HepG2 (cell line): ENCODE measurements around the gene UBTF. TPM values are rescaled to one million over a fixed set of nuclear protein-coding genes. Genes with fewer than 3 reads are reported as not detected.

Experiments
- CSRNP1 ChIP-seq: sonication (generic); formaldehyde crosslinking; IDR thresholded peaks from 2 replicates; pipeline ENCODE4 v1.8.1; 2023; ENCODE audit warnings: mild to moderate bottlenecking, missing genetic modification reagents
- CTCF ChIP-seq: sonication (generic); formaldehyde crosslinking; IDR thresholded peaks from 2 replicates; pipeline ENCODE4 v1.5.0; 2020; ENCODE audit warnings: mild to moderate bottlenecking, missing genetic modification reagents, moderate library complexity
- EP300 ChIP-seq, 3 experiments: sonication (generic) in 1 of 3; formaldehyde crosslinking in 1 of 3; IDR thresholded peaks; 2 replicates each; pipeline versions ENCODE4 v1.5.1 to v1.6.1; 2011 to 2020; ENCODE audit warnings: low read depth in 2 of 3, low read length in 2 of 3, borderline replicate concordance in 1 of 3, improper control_type of control experiment in 1 of 3, mild to moderate bottlenecking in 1 of 3, missing genetic modification reagents in 1 of 3, moderate library complexity in 1 of 3
- KAT7 ChIP-seq: IDR thresholded peaks from 2 replicates; pipeline ENCODE4 v1.6.1; 2018; ENCODE audit warnings: borderline replicate concordance, missing compliant biosample characterization
- KDM1A ChIP-seq: IDR thresholded peaks from 2 replicates; pipeline ENCODE4 v1.6.1; 2016; ENCODE audit warnings: missing compliant biosample characterization
- KMT2A ChIP-seq: sonication (generic); formaldehyde crosslinking; IDR thresholded peaks from 2 replicates; pipeline ENCODE4 v1.4.0; 2020; ENCODE audit warnings: missing genetic modification reagents
- MED8 ChIP-seq: sonication (generic); formaldehyde crosslinking; IDR thresholded peaks from 2 replicates; pipeline ENCODE4 v1.8.1; 2023; ENCODE audit warnings: mild to moderate bottlenecking, missing genetic modification reagents; ENCODE audit not compliant: insufficient replicate concordance
- NAIF1 ChIP-seq: sonication (generic); formaldehyde crosslinking; IDR thresholded peaks from 2 replicates; pipeline ENCODE4 v1.5.0; 2020; ENCODE audit warnings: mild to moderate bottlenecking, missing genetic modification reagents, borderline replicate concordance
- NCOR1 ChIP-seq: fragments of 200-600 bp; sonication (generic); IDR thresholded peaks from 2 replicates; pipeline ENCODE4 v1.7.0; 2017; ENCODE audit warnings: antibody characterized with exemption, low read length, borderline replicate concordance
- NFYB ChIP-seq: sonication (generic); formaldehyde crosslinking; IDR thresholded peaks from 2 replicates; pipeline ENCODE4 v1.4.0; 2020; ENCODE audit warnings: missing genetic modification reagents
- POLR2A ChIP-seq, 2 experiments: IDR thresholded peaks; 2 replicates each; pipeline ENCODE4 v1.6.1; 2011; ENCODE audit warnings: low read depth in 2 of 2, low read length in 2 of 2, mild to moderate bottlenecking in 1 of 2, moderate library complexity in 1 of 2; ENCODE audit not compliant: insufficient read depth in 1 of 2
- RCOR2 ChIP-seq: IDR thresholded peaks from 2 replicates; pipeline ENCODE4 v1.6.1; 2016; ENCODE audit warnings: missing biosample characterization, missing genetic modification reagents
- SETDB1 ChIP-seq: sonication (generic); formaldehyde crosslinking; IDR thresholded peaks from 2 replicates; pipeline ENCODE4 v1.5.1; 2020; ENCODE audit warnings: missing genetic modification reagents, mild to moderate bottlenecking, borderline replicate concordance
- SP2 ChIP-seq: sonication (generic); formaldehyde crosslinking; IDR thresholded peaks from 2 replicates; pipeline ENCODE4 v1.5.1; 2020; ENCODE audit warnings: mild to moderate bottlenecking, missing genetic modification reagents
- TCF7L2 ChIP-seq: IDR thresholded peaks from 2 replicates; pipeline ENCODE4 v1.6.1; 2011; ENCODE audit warnings: mild to moderate bottlenecking, low read depth, low read length, moderate library complexity
- XRCC5 ChIP-seq: fragments of 200-400 bp; formaldehyde crosslinking; optimal IDR thresholded peaks from 2 replicates; pipeline ENCODE3; 2017; ENCODE audit warnings: mild to moderate bottlenecking, low read length
- ZBTB7B ChIP-seq: sonication (generic); formaldehyde crosslinking; IDR thresholded peaks from 2 replicates; pipeline ENCODE4 v1.4.0; 2020; ENCODE audit warnings: missing genetic modification reagents
- ZFP82 ChIP-seq: sonication (generic); formaldehyde crosslinking; IDR thresholded peaks from 2 replicates; pipeline ENCODE4 v1.5.1; 2020; ENCODE audit warnings: mild to moderate bottlenecking, missing genetic modification reagents, borderline replicate concordance
- ZFY ChIP-seq: sonication (generic); formaldehyde crosslinking; IDR thresholded peaks from 2 replicates; pipeline ENCODE4 v1.4.0; 2020; ENCODE audit warnings: missing genetic modification reagents
- ZNF350 ChIP-seq: sonication (generic); formaldehyde crosslinking; IDR thresholded peaks from 2 replicates; pipeline ENCODE4 v1.4.0; 2020; ENCODE audit warnings: mild to moderate bottlenecking, low read depth, missing genetic modification reagents, borderline replicate concordance
- ZNF513 ChIP-seq: sonication (generic); formaldehyde crosslinking; conservative IDR thresholded peaks from 2 replicates; pipeline ENCODE4 v1.5.0; 2020; ENCODE audit warnings: missing genetic modification reagents
- ZNF546 ChIP-seq: sonication (generic); formaldehyde crosslinking; conservative IDR thresholded peaks from 2 replicates; pipeline ENCODE4 v1.8.1; 2023; ENCODE audit warnings: mild to moderate bottlenecking, missing genetic modification reagents
- ZNF615 ChIP-seq: sonication (generic); formaldehyde crosslinking; IDR thresholded peaks from 2 replicates; pipeline ENCODE4 v1.5.0; 2020; ENCODE audit warnings: mild to moderate bottlenecking, missing genetic modification reagents, borderline replicate concordance
- ZNF713 ChIP-seq: sonication (generic); formaldehyde crosslinking; IDR thresholded peaks from 2 replicates; pipeline ENCODE4 v1.4.0; 2020; ENCODE audit warnings: mild to moderate bottlenecking, missing genetic modification reagents
- ZNF790 ChIP-seq: sonication (generic); formaldehyde crosslinking; IDR thresholded peaks from 2 replicates; pipeline ENCODE4 v1.8.0; 2022; ENCODE audit warnings: missing genetic modification reagents, mild to moderate bottlenecking, borderline replicate concordance
- ZSCAN9 ChIP-seq: IDR thresholded peaks from 2 replicates; pipeline ENCODE4 v1.6.1; 2016; ENCODE audit warnings: borderline replicate concordance
- polyA plus RNA-seq, 8 experiments: library from polyadenylated mRNA; depleted of rRNA in 3 of 8; stranded (reverse) in 7 of 8; unstranded in 1 of 8; fragments of >200 nt; fragmentation: Illumina TruSeq in 4 of 8; extraction: Trizol in 4 of 8; gene quantifications; 2 replicates each; pipeline versions ENCODE4 v1.2.1 to v1.2.3, GENCODE V29; 2011 to 2016; ENCODE audit warnings: low read depth in 4 of 8, missing spikeins in 1 of 8, mixed read lengths in 1 of 8; ENCODE audit not compliant: insufficient read depth in 1 of 8
- total RNA-seq, 5 experiments: library from RNA; depleted of rRNA; stranded (reverse); fragments of >200 nt; fragmentation: Illumina TruSeq; extraction: Trizol; gene quantifications; 2 replicates each; pipeline ENCODE4 v1.2.3, GENCODE V29; 2016; ENCODE audit warnings: low read depth in 1 of 5

Gene UBTF
- total and polyA plus RNA-seq, 2 of the 13 experiments (the other 11 are each of a cell fraction or from before 2014, with no cell fraction given), result 15.2 to 60.9 TPM

- TF ChIP-seq CTCF, result peak; percentile 16; the same call in 1 of the 2 replicates
- TF ChIP-seq NCOR1, result no peak; the same call in 1 of the 2 replicates
- peak; percentile 88 for TF ChIP-seq ZNF350 (CRISPR knock-in tag)
- TF ChIP-seq ZFY (CRISPR knock-in tag), result peak; percentile 74
- peak; percentile 74 for TF ChIP-seq KMT2A
- TF ChIP-seq NFYB (CRISPR knock-in tag), result peak; percentile 44
- peak; percentile 70 for TF ChIP-seq RCOR2 (CRISPR knock-in tag)
- no peak for TF ChIP-seq NAIF1 (CRISPR knock-in tag)
- TF ChIP-seq ZFP82 (CRISPR knock-in tag), result 0 out of 2 replicates have a peak, but pooled peaks have one; percentile 75
- peak; percentile 6; the same call in 1 of the 2 replicates for TF ChIP-seq KDM1A (CRISPR knock-in tag)
- no peak for TF ChIP-seq MED8 (CRISPR knock-in tag)
- TF ChIP-seq XRCC5, result peak; percentile 46
- TF ChIP-seq SETDB1, result no peak
- TF ChIP-seq TCF7L2, result no peak
- TF ChIP-seq EP300 (IDR thresholded peaks at IDR 0.05; ENCODE audit: low read depth in 2 of 2, low read length in 2 of 2), result peak in 1 of 2 experiments; percentile 34; a peak in 1 of 4 replicates
- TF ChIP-seq EP300 (CRISPR knock-in tag; IDR thresholded peaks at IDR 0.05; ENCODE audit: borderline replicate concordance), result no peak; the same call in 1 of the 2 replicates
- TF ChIP-seq ZNF615 (CRISPR knock-in tag), result peak; percentile 86; the same call in 1 of the 2 replicates
- TF ChIP-seq ZNF546 (CRISPR knock-in tag), result no peak
- TF ChIP-seq ZSCAN9 (CRISPR knock-in tag), result no peak
- TF ChIP-seq KAT7 (CRISPR knock-in tag), result peak; percentile 53; the same call in 1 of the 2 replicates
- TF ChIP-seq ZNF513 (CRISPR knock-in tag), result no peak
- no peak for TF ChIP-seq CSRNP1 (CRISPR knock-in tag)
- no peak for TF ChIP-seq ZNF790
- no peak for TF ChIP-seq ZNF713 (CRISPR knock-in tag)
- no peak for TF ChIP-seq ZBTB7B (CRISPR knock-in tag)
- TF ChIP-seq SP2, result peak; percentile 95
- peak; percentile 95 to 97 for TF ChIP-seq POLR2A (IDR thresholded peaks at IDR 0.05; ENCODE audit: insufficient read depth in 1 of 2, low read depth in 2 of 2, low read length in 2 of 2)
Measured at GRCh38 chr17:44186307-44187130, 33.0 kb downstream of the UBTF start, which contains the start of gene TMUB2 (continued).
